Aorta (tissue), 5 donors: ENCODE measurements around the gene SMPX. TPM values are rescaled to one million over a fixed set of nuclear protein-coding genes. Genes with fewer than 3 reads are reported as not detected.

Source experiments
- ATAC-seq: fragments of 200-7000 bp; cut with Tn5 transposase; one replicate; pipeline ENCODE4 v1.9.1; 2022; ENCODE audit warnings: moderate library complexity; ENCODE audit not compliant: low FRiP score
- DNase-seq, 2 donors: peaks; one replicate each; pipeline ENCODE4 v3.0.0-alpha.2; 2020
- H3K27ac ChIP-seq, 2 donors: one replicate each; pipeline ENCODE4 v1.5.1; 2013; ENCODE audit warnings: low read length in 2 of 2, mild to moderate bottlenecking in 2 of 2, moderate library complexity in 2 of 2, control low read depth in 1 of 2, inconsistent platforms in 1 of 2, low read depth in 1 of 2
- H3K27me3 ChIP-seq, 2 donors: one replicate each; pipeline ENCODE4 v1.6.1; 2013; ENCODE audit warnings: control low read depth in 1 of 2, low read length in 1 of 2, mild to moderate bottlenecking in 1 of 2, moderate library complexity in 1 of 2; ENCODE audit not compliant: insufficient read depth in 2 of 2, control insufficient read depth in 1 of 2
- H3K36me3 ChIP-seq, 2 donors: one replicate each; pipeline ENCODE4 v1.6.1; 2013; ENCODE audit warnings: control low read depth in 1 of 2, low read length in 1 of 2, mild to moderate bottlenecking in 1 of 2; ENCODE audit not compliant: insufficient read depth in 2 of 2, control insufficient read depth in 1 of 2
- H3K4me1 ChIP-seq, 2 donors: one replicate each; pipeline ENCODE4 v1.6.1; 2013; ENCODE audit warnings: low read length in 2 of 2, control low read depth in 1 of 2, mild to moderate bottlenecking in 1 of 2, moderate library complexity in 1 of 2; ENCODE audit not compliant: insufficient read depth in 2 of 2, control insufficient read depth in 1 of 2
- H3K4me3 ChIP-seq, 2 donors: one replicate each; pipeline ENCODE4 v1.5.1; 2013; ENCODE audit warnings: low read length in 2 of 2, control low read depth in 1 of 2, mild to moderate bottlenecking in 1 of 2
- H3K9me3 ChIP-seq: one replicate; pipeline ENCODE4 v1.6.1; 2013; ENCODE audit warnings: mild to moderate bottlenecking, low read length; ENCODE audit not compliant: control insufficient read depth
- WGBS, 2 donors: extraction: QIAGEN DNeasy Blood & Tissue Kit; methylation state at CpG; one replicate each; pipeline ENCODE4 v1.1.7; 2013; 5-methylcytosine and 5-hydroxymethylcytosine counted together
- intact Hi-C, 2 donors: fragments of 100-400 bp; cut with DNase I; formaldehyde crosslinking; loops; one replicate each; pipeline versions ENCODE4 v1.14.2 to v1.15.0; 2022
- polyA plus RNA-seq, 2 donors: library from polyadenylated mRNA; stranded (reverse); fragments of 200-250 nt; gene quantifications; one replicate each; pipeline ENCODE4 v1.2.3, GENCODE V29; 2013
- total RNA-seq, 2 donors: library from RNA; stranded (reverse); fragmentation: NEBNext Ultra II Directional; extraction: Animal tissue kit (Norgen Biotek cat#: 25700); gene quantifications; one replicate each; pipeline ENCODE4 v1.2.1, GENCODE V29; 2021
- donor health status: healthy with polysubstance abuse.
- donor health status: Bipolar disorder and iron deficiency.
- donor health status: DM: no; HTN: no; CAD: no.
- donor health status: DM: no; HTN: no; CAD: no.
- donor health status: DM: yes; HTN: yes; CAD: no.

SMPX gene
- total and polyA plus RNA-seq, 4 donors = 0.51 to 16.4 (median 0.91) TPM

DNA sequence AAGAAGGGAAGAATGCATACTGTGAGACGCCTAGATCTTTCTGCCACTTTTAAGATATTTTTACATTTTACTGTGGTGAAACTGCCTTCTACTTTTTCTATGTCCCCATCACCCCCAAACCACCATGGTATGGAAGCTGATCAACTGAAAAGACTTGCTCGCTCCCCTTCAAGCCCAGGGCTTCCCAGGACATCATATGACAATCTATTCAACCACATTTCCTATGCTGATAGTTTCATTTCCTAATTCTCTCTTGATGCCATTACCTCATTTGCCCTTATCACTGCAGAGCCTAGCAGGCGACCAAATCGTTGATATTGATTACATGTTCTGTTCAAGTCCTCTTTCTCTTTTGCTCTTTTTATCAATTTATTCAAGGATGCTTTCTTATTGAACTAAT lies 59.6 kb downstream of the SMPX start:
- Histone ChIP-seq H3K27ac (no peak overlapping the region), H3K4me3 (no peak overlapping the region)
- ATAC-seq = no peak

DNA sequence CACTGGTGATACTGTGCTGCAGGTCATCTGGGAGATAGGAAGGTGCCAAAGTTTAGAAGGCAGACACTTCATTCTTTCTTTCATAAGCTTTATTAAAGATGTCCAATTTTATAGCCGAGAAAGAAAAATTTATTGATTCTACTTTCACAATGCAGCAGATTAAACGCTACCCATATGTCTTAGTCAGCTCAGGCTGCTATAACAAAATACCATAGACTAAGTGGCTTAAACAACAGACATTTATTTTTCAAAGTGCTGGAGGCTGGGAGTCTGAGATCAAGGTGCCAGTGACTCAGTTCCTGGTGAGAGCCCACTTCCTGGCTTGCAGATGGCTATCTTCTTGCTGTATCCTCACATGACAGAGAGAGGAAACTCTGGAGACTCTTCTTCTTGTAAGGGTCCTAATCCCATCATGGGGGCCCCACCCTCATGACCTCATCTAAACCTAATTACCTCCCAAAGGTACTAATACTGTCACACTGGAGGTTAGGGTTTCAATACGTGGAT lies 66.4 kb downstream of the SMPX start:
- WGBS, 2 donors = 78 to 94% methylated on average over 3 of the region's 3 CpGs
- DNase-seq = no peak
- Histone ChIP-seq H3K4me3 (no peak overlapping the region), H3K27me3 (no peaks in the 10 kb centered on the region), H3K27ac (no peak overlapping the region), H3K36me3 (no peaks in the 10 kb centered on the region), H3K4me1 (no peaks in the 10 kb centered on the region), H3K9me3 (no peaks in the 10 kb centered on the region)
- intact Hi-C loops = no loop called here
- ATAC-seq = no peak

More for the DNA sequence above, 59.6 kb downstream of the SMPX start:
- H3K27me3 ChIP-seq = no peaks in the 10 kb centered on the region
- no peaks in the 10 kb centered on the region for H3K36me3 ChIP-seq
- DNase-seq = no peak
- no peaks in the 10 kb centered on the region for H3K9me3 ChIP-seq
- no peaks in the 10 kb centered on the region for H3K4me1 ChIP-seq
- intact Hi-C loops = no loop called here
- WGBS, 2 donors = 74 to 86% methylated on average over 4 of the region's 4 CpGs

DNA sequence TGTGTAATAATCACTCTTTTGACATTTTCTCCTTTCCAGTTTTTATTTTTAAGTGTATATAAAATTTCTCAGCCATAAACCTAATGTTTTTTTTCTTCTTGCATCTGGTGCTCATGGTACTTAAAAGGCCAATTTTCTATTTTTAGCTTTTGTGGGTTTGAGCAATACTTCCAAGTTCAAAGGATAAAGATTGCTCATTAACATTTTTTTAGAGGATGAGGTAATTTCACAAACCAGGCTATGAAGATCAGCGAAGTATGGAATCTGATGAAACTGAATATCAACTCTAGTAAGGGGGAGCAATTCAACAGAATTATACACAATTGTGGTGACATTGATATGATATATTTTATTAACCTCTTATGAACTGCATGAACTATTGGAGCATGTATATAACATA lies 74.0 kb downstream of the SMPX start:
- no peaks in the 10 kb centered on the region for H3K4me1 ChIP-seq
- no peak overlapping the region for H3K27ac ChIP-seq
- H3K9me3 ChIP-seq = no peaks in the 10 kb centered on the region
- DNase-seq (no peak), ATAC-seq (no peak)
- intact Hi-C loops = no loop called here
- no peak overlapping the region for H3K4me3 ChIP-seq
- H3K36me3 ChIP-seq = no peaks in the 10 kb centered on the region
- H3K27me3 ChIP-seq = no peaks in the 10 kb centered on the region
- WGBS, 2 donors = 68 to 70% methylated on average over 1 of the region's 1 CpG

DNA sequence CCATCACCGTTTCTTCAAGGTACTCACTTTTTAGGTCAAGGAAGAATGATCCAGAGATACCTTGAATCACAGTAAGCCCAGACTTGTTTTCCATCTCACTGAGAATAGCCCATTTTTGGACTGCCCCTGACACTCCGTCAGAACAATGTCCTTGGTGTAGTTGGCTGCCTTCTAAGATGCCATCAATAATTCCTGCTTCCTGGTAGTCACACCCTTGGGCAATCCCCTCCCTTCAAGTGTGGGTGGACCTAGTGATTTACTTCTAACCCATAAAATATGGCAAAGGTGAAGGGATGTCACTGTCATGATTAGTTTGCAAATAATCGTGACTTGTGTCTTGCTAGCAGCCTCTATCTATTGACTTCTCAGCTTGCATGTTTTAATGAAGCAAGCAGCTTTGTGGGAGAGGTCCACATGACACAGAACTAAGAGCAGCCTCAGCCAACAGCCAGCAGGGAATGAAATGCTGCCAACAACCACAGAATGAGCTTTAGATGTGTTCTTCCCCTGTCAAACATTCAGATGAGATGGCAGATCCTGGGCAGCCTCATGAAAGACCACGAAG lies 79.8 kb downstream of the SMPX start:
- no peaks in the 10 kb centered on the region for H3K36me3 ChIP-seq
- no peak for ATAC-seq
- H3K4me3 ChIP-seq = no peak overlapping the region
- no peaks in the 10 kb centered on the region for H3K9me3 ChIP-seq
- no peaks in the 10 kb centered on the region for H3K4me1 ChIP-seq
- no peaks in the 10 kb centered on the region for H3K27me3 ChIP-seq
- WGBS, 2 donors = 61 to 74% methylated on average over 4 of the region's 4 CpGs
- DNase-seq = no peak
- H3K27ac ChIP-seq = no peak overlapping the region
- intact Hi-C loops = no loop called here

DNA sequence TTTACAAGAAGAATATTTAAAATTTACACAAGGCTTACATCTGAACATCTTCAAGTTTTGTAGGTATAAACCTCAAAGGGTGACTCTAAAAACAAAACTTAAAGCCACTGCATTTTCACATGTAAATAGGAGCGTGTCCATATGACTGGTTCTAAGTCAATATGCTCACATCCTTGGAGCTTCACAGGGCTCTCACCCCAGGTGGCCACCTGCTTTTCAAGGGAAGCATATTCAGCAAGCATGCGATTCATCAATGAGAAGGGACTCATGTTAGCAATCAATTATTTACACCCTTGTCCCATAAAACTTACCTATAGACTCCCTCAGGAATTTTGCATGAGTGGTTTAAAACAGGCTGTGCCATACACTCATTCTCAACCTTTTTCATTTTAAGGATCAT lies 82.0 kb downstream of the SMPX start:
- Histone ChIP-seq H3K9me3 (no peaks in the 10 kb centered on the region), H3K4me1 (no peaks in the 10 kb centered on the region), H3K36me3 (no peaks in the 10 kb centered on the region), H3K27ac (no peak overlapping the region), H3K4me3 (no peak overlapping the region), H3K27me3 (no peaks in the 10 kb centered on the region)
- 50 to 64% methylated on average over 2 of the region's 2 CpGs for WGBS, 2 donors
- intact Hi-C loops = no loop called here
- ATAC-seq = no peak
- no peak for DNase-seq

DNA sequence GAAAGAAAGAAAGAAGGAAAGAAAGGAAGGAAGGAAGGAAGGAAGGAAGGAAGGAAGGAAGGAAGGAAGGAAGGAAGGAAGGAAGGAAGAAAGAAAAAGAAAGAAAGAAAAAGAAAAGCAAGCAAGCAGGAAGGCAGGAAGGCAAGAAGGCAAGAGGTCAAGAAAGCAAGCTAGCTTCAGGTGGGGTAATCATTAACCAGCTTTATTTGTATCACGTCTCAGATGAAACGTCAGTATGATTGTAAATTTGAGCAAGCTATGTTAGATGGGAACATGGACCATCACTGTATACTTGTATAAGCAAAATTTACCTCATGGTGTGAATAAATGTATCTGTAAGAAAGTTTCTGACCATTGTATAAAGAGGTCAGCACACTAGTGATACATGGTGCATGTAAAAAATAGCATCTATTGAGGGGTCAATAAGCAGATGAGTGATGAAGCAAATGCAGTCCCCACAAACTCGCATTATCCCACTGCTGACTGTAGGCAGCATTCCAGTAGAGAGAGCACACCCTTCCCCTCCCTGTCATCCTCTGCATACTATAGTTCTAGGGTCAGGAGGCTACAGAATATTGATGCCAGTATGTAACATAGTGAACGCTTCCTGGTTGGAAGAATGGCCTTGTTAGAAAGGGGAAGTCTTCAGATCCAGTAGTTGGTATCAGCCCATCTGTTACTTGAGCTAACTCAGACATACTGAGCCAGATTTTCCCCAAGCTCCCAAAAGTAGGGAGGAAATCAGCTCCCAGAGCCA lies 83.3 kb downstream of the SMPX start:
- ATAC-seq = no peak
- H3K27me3 ChIP-seq = no peaks in the 10 kb centered on the region
- no peaks in the 10 kb centered on the region for H3K9me3 ChIP-seq
- H3K36me3 ChIP-seq = no peaks in the 10 kb centered on the region
- H3K4me3 ChIP-seq = no peak overlapping the region
- H3K27ac ChIP-seq = no peak overlapping the region
- H3K4me1 ChIP-seq = no peaks in the 10 kb centered on the region
- DNase-seq = no peak
- WGBS, 2 donors = 62 to 89% methylated on average over 4 of the region's 4 CpGs
- intact Hi-C loops = no loop called here

DNA sequence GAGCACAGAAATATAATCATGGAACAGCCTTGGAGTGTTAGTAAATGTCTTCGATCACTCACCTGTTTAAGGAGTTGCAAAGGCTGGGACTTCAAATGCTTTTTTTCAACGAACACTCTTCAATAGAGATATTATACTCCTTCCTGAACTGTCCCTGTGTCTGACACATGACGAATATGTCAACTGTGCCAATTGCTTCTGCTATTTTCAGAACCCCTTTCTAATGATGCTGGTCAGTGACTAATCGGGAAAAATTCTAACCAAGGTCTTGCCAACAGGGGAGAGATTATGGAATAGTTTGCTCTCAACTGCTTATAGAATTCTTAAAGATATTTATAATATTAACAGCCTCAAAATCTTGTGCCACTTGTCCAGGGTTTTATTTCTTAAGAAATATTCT lies 91.2 kb downstream of the SMPX start:
- no peaks in the 10 kb centered on the region for H3K4me1 ChIP-seq
- WGBS, 2 donors = 31 to 36% methylated on average over 4 of the region's 4 CpGs
- intact Hi-C loops = no loop called here
- no peaks in the 10 kb centered on the region for H3K27me3 ChIP-seq
- DNase-seq (no peak), ATAC-seq (no peak)
- no peak overlapping the region for H3K4me3 ChIP-seq
- H3K36me3 ChIP-seq = no peaks in the 10 kb centered on the region
- H3K9me3 ChIP-seq = no peaks in the 10 kb centered on the region
- no peak overlapping the region for H3K27ac ChIP-seq

DNA sequence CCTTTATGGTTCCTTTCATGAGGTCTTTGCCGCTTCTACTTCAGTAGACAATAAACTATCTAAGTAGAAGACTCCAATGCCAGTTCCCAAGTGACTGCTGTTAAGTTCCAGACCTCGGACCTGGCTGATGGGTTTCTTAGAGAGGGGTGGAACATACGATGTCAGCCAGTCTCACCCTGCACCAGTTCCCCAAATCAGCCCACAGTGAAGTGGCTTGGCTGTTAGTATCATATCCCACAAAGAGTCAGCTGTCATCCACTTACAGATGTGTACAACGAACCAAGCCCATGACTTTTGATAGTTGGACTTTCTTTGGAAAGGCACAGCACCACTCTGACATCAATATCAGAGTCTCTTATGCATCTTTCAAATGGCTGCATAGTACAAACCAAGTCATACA lies 91.7 kb downstream of the SMPX start:
- Histone ChIP-seq H3K27me3 (no peaks in the 10 kb centered on the region), H3K9me3 (no peaks in the 10 kb centered on the region), H3K4me3 (no peak overlapping the region), H3K36me3 (no peaks in the 10 kb centered on the region), H3K4me1 (no peaks in the 10 kb centered on the region), H3K27ac (no peak overlapping the region)
- DNase-seq (no peak), ATAC-seq (no peak)
- intact Hi-C loops = no loop called here
- WGBS, 2 donors = 58 to 87% methylated on average over 4 of the region's 4 CpGs

DNA sequence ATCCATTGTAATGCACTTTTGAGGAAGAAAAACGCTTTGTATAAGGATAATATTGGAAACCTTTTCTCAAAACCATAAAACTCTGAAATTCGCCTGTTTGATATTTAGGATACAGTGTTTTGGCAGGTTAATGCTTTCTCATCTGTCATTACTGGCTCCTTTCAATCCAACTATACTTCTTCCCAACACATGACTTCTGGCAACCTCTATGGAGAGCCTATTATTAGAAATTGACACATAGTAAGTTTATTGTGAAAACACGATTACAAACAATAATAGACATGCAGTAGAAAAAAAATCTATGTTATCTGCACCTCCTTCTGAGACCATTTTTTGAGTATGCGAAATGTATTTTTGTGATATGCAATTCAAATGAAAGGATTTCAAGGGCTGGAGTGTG lies 95.2 kb downstream of the SMPX start:
- ATAC-seq = no peak
- DNase-seq = no peak
- H3K4me1 ChIP-seq = no peaks in the 10 kb centered on the region
- intact Hi-C loops = no loop called here
- no peak overlapping the region for H3K27ac ChIP-seq
- H3K36me3 ChIP-seq = no peaks in the 10 kb centered on the region
- WGBS, 2 donors = 45 to 66% methylated on average over 4 of the region's 4 CpGs
- no peaks in the 10 kb centered on the region for H3K9me3 ChIP-seq
- no peak overlapping the region for H3K4me3 ChIP-seq
- H3K27me3 ChIP-seq = no peaks in the 10 kb centered on the region
